IgD-negative memory B cell (primary cell): ENCODE measurements around the gene CKMT1B. TPM values are rescaled to one million over a fixed set of nuclear protein-coding genes. Genes with fewer than 3 reads are reported as not detected.
"Not testable (repeated sequence)": the region's sequence is repeated elsewhere in the genome, so short reads cannot be mapped to it uniquely, and the experiment has no call there.

Source experiments
- H3K27ac Mint-ChIP-seq, 3 donors: one replicate each; pipeline ENCODE4 v1.8.0; 2020 to 2022; ENCODE audit warnings: mild to moderate bottlenecking in 3 of 3, mixed read lengths in 3 of 3, moderate library complexity in 1 of 3
- H3K27me3 Mint-ChIP-seq: one replicate; pipeline ENCODE4 v1.8.0; 2021; ENCODE audit warnings: mixed read lengths
- H3K36me3 Mint-ChIP-seq: one replicate; pipeline ENCODE4 v1.8.0; 2020; ENCODE audit warnings: mild to moderate bottlenecking, mixed read lengths
- H3K4me1 Mint-ChIP-seq, 3 donors: one replicate each; pipeline ENCODE4 v1.8.0; 2020 to 2022; ENCODE audit warnings: mixed read lengths in 3 of 3, mild to moderate bottlenecking in 1 of 3
- H3K4me3 Mint-ChIP-seq, 4 donors: one replicate each; pipeline ENCODE4 v1.8.0; 2020 to 2022; ENCODE audit warnings: mild to moderate bottlenecking in 4 of 4, mixed read lengths in 4 of 4, moderate library complexity in 3 of 4
- H3K9me3 Mint-ChIP-seq, 3 donors: one replicate each; pipeline ENCODE4 v1.8.0; 2020 to 2021; ENCODE audit warnings: mixed read lengths in 3 of 3, mild to moderate bottlenecking in 1 of 3
- polyA plus RNA-seq: library from polyadenylated mRNA; unstranded; fragments of 300-500 nt; fragmentation: Illumina TruSeq; gene quantifications from one replicate; pipeline ENCODE4 v1.2.3, GENCODE V29; 2021

Gene CKMT1B
- not detected for polyA plus RNA-seq

- H3K4me3 Mint-ChIP-seq, H3K4me1 Mint-ChIP-seq, H3K27ac Mint-ChIP-seq, H3K9me3 Mint-ChIP-seq, H3K36me3 Mint-ChIP-seq, H3K27me3 Mint-ChIP-seq: not testable (repeated sequence)
These were observed at the start of gene CKMT1B for GRCh38 chr15:43593328-43594190. CKMT1B (plus strand) TSS chr15:43594027; CDS start chr15:43594219, 192 bp downstream.

GRCh38 chr15:43544266-43544665, 49.6 kb upstream of the CKMT1B start:
- Mint-ChIP-seq H3K4me1 (no peaks in the 10 kb centered on the region), H3K4me3 (no peak overlapping the region), H3K9me3 (no peaks in the 10 kb centered on the region), H3K36me3 (peaks cover 16% of the 10 kb centered on the region), H3K27me3 (no peaks in the 10 kb centered on the region), H3K27ac (no peak overlapping the region)

GRCh38 chr15:43545426-43545825, 48.4 kb upstream of the CKMT1B start:
- no peaks in the 10 kb centered on the region for H3K27me3 Mint-ChIP-seq
- no peak overlapping the region for H3K4me3 Mint-ChIP-seq
- H3K36me3 Mint-ChIP-seq = peaks cover 17% of the 10 kb centered on the region
- no peaks in the 10 kb centered on the region for H3K9me3 Mint-ChIP-seq
- no peaks in the 10 kb centered on the region for H3K4me1 Mint-ChIP-seq
- H3K27ac Mint-ChIP-seq = no peak overlapping the region

GRCh38 chr15:43547539-43547938, 46.3 kb upstream of the CKMT1B start:
- peaks cover 20% of the 10 kb centered on the region for H3K36me3 Mint-ChIP-seq
- no peaks in the 10 kb centered on the region for H3K9me3 Mint-ChIP-seq
- H3K27ac Mint-ChIP-seq = no peak overlapping the region
- H3K4me3 Mint-ChIP-seq = no peak overlapping the region
- no peaks in the 10 kb centered on the region for H3K27me3 Mint-ChIP-seq
- H3K4me1 Mint-ChIP-seq = no peaks in the 10 kb centered on the region

DNA sequence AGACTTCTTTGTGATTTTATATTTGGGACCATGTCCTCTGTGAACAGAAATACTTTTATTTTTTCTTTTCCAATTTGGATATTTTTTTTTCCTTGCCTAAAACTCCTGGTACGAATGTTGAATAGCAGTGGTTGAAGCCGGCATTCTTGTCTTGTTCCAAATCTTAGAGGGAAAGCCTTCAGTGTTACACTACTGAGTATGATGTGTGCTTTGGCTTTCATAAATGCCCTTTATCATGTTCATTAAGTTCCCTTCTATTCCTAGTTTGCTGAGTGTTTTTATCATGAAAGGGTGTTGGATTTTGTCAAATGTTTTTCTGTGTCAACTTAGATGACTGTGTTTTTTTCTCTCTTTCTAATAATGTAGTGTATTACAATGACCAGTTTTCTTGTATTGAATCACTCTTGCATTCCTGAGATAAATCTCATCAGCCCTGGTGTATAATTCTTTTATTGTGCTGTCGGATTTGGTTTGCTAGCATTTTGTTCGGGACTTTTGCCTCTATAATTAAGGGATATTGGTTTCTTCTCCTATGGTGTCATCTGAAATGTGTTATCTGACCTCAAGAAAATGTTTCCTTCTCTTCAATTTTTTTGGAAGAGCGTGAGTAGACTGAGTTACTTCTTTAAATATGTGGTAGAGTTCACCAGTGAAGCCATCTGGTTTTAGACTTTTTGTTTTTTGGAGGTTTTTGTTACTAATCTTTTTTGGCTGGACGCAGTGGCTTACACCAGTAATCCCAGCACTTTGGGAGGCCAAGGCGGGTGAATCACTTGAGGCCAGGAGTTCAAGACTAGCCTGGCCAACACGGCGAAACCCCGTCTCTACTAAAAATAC, 43.1 kb upstream of the CKMT1B start:
- Mint-ChIP-seq H3K4me1 (no peaks in the 10 kb centered on the region), H3K4me3 (no peak overlapping the region), H3K9me3 (no peaks in the 10 kb centered on the region), H3K27me3 (no peaks in the 10 kb centered on the region), H3K27ac (no peak overlapping the region), H3K36me3 (peaks cover 24% of the 10 kb centered on the region)

GRCh38 chr15:43552256-43552655, 41.6 kb upstream of the CKMT1B start:
- no peak overlapping the region for H3K4me3 Mint-ChIP-seq
- peaks cover 16% of the 10 kb centered on the region for H3K36me3 Mint-ChIP-seq
- H3K4me1 Mint-ChIP-seq = no peaks in the 10 kb centered on the region
- no peaks in the 10 kb centered on the region for H3K9me3 Mint-ChIP-seq
- no peak overlapping the region for H3K27ac Mint-ChIP-seq
- no peaks in the 10 kb centered on the region for H3K27me3 Mint-ChIP-seq

DNA sequence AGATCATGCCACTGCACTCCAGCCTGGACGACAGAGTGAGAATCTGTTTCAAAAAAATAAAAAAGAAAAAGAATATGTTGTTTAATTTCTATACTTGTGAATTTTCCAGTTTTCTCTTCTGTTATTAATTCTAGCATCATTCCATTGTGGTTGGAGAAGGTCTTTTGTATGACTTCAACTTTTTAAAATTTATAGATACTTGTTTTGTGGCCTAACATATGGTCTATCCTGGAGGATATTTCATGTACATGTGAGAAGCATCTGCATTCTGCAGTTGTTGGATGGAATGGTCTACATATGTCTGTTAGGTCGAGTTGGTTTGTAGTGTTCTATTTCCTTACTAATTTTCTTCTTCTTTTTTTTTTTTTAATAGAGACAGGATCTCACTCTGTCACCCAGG, 40.8 kb upstream of the CKMT1B start:
- peaks cover 0 to 1% (median 0%) of the 10 kb centered on the region in 3 donors for H3K4me1 Mint-ChIP-seq
- H3K36me3 Mint-ChIP-seq = peaks cover 10% of the 10 kb centered on the region
- H3K27me3 Mint-ChIP-seq = no peaks in the 10 kb centered on the region
- H3K9me3 Mint-ChIP-seq = no peaks in the 10 kb centered on the region
- no peak overlapping the region for H3K27ac Mint-ChIP-seq
- no peak overlapping the region for H3K4me3 Mint-ChIP-seq

- not testable (repeated sequence) for H3K36me3 Mint-ChIP-seq, H3K27me3 Mint-ChIP-seq, H3K4me1 Mint-ChIP-seq, H3K9me3 Mint-ChIP-seq, H3K4me3 Mint-ChIP-seq, H3K27ac Mint-ChIP-seq
These were observed 31.1 kb upstream of the CKMT1B start for GRCh38 chr15:43562753-43563152.

- H3K4me3 Mint-ChIP-seq, H3K4me1 Mint-ChIP-seq, H3K36me3 Mint-ChIP-seq, H3K9me3 Mint-ChIP-seq, H3K27me3 Mint-ChIP-seq, H3K27ac Mint-ChIP-seq: not testable (repeated sequence)
These were observed 30.0 kb upstream of the CKMT1B start for GRCh38 chr15:43563793-43564192.

GRCh38 chr15:43566615-43567014, 27.2 kb upstream of the CKMT1B start:
- not testable (repeated sequence) for H3K27ac Mint-ChIP-seq, H3K4me3 Mint-ChIP-seq, H3K27me3 Mint-ChIP-seq, H3K4me1 Mint-ChIP-seq, H3K36me3 Mint-ChIP-seq, H3K9me3 Mint-ChIP-seq

DNA sequence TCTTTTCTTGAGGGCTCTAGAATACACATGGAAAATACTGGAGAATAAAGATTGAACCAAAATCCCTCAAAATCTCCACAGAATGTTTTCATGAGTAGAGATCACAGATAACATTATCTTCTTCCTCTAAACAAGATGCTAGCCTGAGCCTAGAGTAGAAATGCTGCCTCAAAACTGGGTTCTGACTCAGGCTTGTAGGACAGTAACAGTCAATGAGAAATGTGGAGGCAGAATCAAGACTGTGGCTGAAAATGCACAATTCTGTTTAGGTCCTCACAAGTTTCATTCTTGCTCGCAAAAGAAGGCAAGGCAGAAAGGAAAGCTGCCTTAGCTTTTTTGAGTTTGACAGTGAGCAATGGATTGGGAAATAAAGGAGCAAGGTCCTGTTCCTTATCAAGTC, 19.2 kb upstream of the CKMT1B start:
- H3K4me3 Mint-ChIP-seq, H3K4me1 Mint-ChIP-seq, H3K9me3 Mint-ChIP-seq, H3K36me3 Mint-ChIP-seq, H3K27me3 Mint-ChIP-seq, H3K27ac Mint-ChIP-seq: not testable (repeated sequence)

GRCh38 chr15:43589778-43590466, 3.9 kb upstream of the CKMT1B start, which contains the start of gene PPIP5K1:
PPIP5K1 (minus strand) TSS chr15:43590208; CDS start chr15:43584504, 5,704 bp downstream.
- not testable (repeated sequence) for H3K27me3 Mint-ChIP-seq, H3K4me1 Mint-ChIP-seq, H3K4me3 Mint-ChIP-seq, H3K27ac Mint-ChIP-seq, H3K9me3 Mint-ChIP-seq, H3K36me3 Mint-ChIP-seq

DNA sequence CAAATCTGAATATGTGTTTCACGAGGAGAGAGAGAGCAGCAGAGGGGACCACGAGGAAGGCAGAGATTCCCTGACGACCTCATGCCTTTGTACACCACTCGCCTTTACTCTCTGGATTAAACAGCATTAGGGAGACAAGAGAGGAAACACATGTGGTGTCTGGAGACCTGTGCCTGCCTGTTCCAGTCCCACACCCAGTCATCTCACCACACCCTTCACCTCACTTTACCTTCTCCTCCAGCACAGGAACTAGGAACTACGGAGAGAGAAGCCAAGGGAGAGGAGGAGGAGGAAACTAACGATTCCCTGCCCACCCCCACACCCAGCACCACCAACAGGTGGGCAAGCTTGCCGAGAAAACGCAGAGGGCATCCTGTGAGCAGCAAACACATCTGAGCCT, 986 bp upstream of the CKMT1B start:
- H3K27me3 Mint-ChIP-seq, H3K9me3 Mint-ChIP-seq, H3K27ac Mint-ChIP-seq, H3K36me3 Mint-ChIP-seq, H3K4me1 Mint-ChIP-seq, H3K4me3 Mint-ChIP-seq: not testable (repeated sequence)

GRCh38 chr15:43599131-43599530, 5.3 kb downstream of the CKMT1B start:
- not testable (repeated sequence) for H3K36me3 Mint-ChIP-seq, H3K27ac Mint-ChIP-seq, H3K4me1 Mint-ChIP-seq, H3K9me3 Mint-ChIP-seq
- peak overlapping the region in 1 of 4 donors; percentile 65 for H3K4me3 Mint-ChIP-seq
- peaks cover 17% of the 10 kb centered on the region for H3K27me3 Mint-ChIP-seq

DNA sequence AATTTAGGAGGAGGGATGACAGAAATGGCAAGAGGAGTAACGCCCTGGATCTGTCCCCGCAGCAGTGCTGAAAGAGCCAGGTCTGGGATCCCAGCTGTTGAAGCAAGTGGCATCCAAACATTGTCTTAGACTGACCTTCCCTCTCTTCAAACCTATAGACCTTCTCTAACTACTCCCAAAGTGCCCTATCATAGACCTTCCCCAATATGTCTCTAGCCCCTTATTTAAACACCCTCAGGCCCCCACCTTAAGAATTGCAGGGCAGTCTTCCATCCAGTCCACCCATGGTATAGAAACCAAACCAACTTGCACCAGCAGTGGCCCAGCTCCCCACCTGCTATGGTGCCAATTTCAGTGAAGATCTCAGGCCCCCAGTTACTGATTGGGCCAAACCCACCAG, 6.4 kb downstream of the CKMT1B start:
- H3K9me3 Mint-ChIP-seq, H3K4me3 Mint-ChIP-seq, H3K27ac Mint-ChIP-seq, H3K36me3 Mint-ChIP-seq, H3K4me1 Mint-ChIP-seq: not testable (repeated sequence)
- peaks cover 22% of the 10 kb centered on the region for H3K27me3 Mint-ChIP-seq
